ENCODE results near the gene FGF9. TPM values are rescaled to one million over a fixed set of nuclear protein-coding genes. Genes with fewer than 3 reads are reported as not detected.

FGF9 gene
- total and polyA plus RNA-seq, 7 experiments from 2014 or later, result 0.19 to 5.6 (median 2.0) TPM

DNA sequence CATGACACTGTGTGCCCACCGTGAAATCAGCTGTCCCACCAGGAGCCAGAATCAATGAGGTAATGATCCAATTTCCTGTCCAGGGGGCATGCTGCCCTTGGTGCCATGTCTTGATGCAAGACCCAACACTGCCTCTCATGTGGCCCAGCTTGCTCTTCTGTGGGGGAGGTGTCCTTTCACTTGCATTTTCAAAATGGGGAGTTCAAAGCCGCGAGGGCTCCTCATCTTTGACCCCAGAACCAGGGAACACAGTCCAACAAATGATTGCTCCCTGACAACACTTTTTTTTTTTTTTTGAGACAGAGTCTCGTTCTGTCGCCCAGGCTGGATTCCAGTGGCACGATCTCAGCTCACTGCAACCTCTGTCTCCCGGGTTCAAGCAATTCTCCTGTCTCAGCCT, 64.1 kb downstream of the FGF9 start:
- intact Hi-C loops (cut with micrococcal nuclease), result no loop called here
- no peak for ATAC-seq
- CTCF ChIA-PET, result no interaction called here
- POLR2A ChIA-PET, result no interaction called here
- peaks cover 0 to 5% (median 0%) of the 10 kb centered on the region in 11 donors for H3K9me3 Mint-ChIP-seq
- H3K27ac ChIP-seq (ENCODE audit: low read depth, low read length), result no peak overlapping the region
- H3K4me3 Mint-ChIP-seq, result no peak overlapping the region
- H3K4me3 ChIP-seq (ENCODE audit: low read length), result no peak overlapping the region
- DNase-seq, result no peak
- no peaks in the 10 kb centered on the region for H3K36me3 ChIP-seq (ENCODE audit: control insufficient read depth in 2 of 3, insufficient read depth in 3 of 3, low read length in 3 of 3)
- H3K4me1 Mint-ChIP-seq, result peaks cover 0 to 2% (median 0%) of the 10 kb centered on the region in 7 donors
- H3K27me3 Mint-ChIP-seq, result peaks cover 0 to 28% (median 24%) of the 10 kb centered on the region in 5 donors
- H3K9me3 ChIP-seq (ENCODE audit: control insufficient read depth in 2 of 3, low read length in 3 of 3), result no peaks in the 10 kb centered on the region
- no peaks in the 10 kb centered on the region for H3K4me1 ChIP-seq (ENCODE audit: control insufficient read depth in 2 of 2, insufficient read depth in 2 of 2, low read length in 2 of 2)
- H3K27ac Mint-ChIP-seq, result no peak overlapping the region
- H3K27me3 ChIP-seq (ENCODE audit: control insufficient read depth in 2 of 2, insufficient read depth in 2 of 2, low read length in 2 of 2), result no peaks in the 10 kb centered on the region
- H3K36me3 Mint-ChIP-seq, result no peaks in the 10 kb centered on the region

DNA sequence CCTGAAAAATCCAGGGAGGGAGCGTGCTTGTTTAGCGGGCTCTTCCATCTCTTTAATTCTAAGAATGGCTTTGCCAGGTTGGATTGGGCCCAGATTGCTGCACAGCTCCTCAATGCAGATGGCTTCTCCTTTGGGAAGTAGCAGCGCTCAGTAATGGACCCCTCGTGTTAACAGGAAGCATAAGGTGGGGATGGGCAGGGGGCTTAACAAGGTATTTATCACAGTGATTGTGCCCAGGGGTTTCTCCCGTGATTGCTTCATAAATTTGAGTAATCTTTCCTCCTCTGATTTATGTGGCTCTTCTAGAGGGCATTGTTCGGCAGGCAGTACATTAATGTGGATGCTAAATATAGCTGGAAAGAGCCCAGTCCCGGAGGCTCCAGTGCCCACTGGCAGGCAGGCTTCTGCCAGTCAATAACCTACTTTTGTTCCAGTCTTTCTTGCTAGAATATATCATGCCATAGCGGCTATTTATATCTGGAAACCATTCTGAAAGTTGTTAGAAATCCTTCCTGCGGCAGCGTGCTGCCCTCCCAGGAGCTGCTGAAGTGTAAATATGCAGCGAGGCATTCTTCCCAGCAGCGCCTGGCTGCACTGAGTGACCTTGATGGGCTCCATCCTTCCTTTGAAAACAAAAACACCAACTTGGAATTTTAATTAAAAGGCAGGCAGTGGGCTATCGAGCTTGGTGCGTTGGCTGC, 65.0 kb downstream of the FGF9 start:
- ATAC-seq (no peak), DNase-seq (no peak)
- Histone ChIP-seq H3K36me3 (ENCODE audit: control insufficient read depth in 2 of 3, insufficient read depth in 3 of 3, low read length in 3 of 3) (no peaks in the 10 kb centered on the region), H3K9me3 (ENCODE audit: control insufficient read depth in 2 of 3, low read length in 3 of 3) (no peaks in the 10 kb centered on the region), H3K27ac (ENCODE audit: low read depth, low read length) (no peak overlapping the region), H3K27me3 (ENCODE audit: control insufficient read depth in 2 of 2, insufficient read depth in 2 of 2, low read length in 2 of 2) (no peaks in the 10 kb centered on the region), H3K4me1 (ENCODE audit: control insufficient read depth in 2 of 2, insufficient read depth in 2 of 2, low read length in 2 of 2) (no peaks in the 10 kb centered on the region), H3K4me3 (ENCODE audit: low read length) (no peak overlapping the region)
- intact Hi-C loops (cut with micrococcal nuclease), result no loop called here
- ChIA-PET CTCF (no interaction called here), POLR2A (no interaction called here)
- Mint-ChIP-seq H3K9me3 (peaks cover 0 to 5% (median 0%) of the 10 kb centered on the region in 11 donors), H3K4me1 (peaks cover 0 to 2% (median 0%) of the 10 kb centered on the region in 7 donors), H3K36me3 (no peaks in the 10 kb centered on the region), H3K27ac (no peak overlapping the region), H3K4me3 (no peak overlapping the region), H3K27me3 (peaks cover 0 to 22% (median 20%) of the 10 kb centered on the region in 5 donors)

DNA sequence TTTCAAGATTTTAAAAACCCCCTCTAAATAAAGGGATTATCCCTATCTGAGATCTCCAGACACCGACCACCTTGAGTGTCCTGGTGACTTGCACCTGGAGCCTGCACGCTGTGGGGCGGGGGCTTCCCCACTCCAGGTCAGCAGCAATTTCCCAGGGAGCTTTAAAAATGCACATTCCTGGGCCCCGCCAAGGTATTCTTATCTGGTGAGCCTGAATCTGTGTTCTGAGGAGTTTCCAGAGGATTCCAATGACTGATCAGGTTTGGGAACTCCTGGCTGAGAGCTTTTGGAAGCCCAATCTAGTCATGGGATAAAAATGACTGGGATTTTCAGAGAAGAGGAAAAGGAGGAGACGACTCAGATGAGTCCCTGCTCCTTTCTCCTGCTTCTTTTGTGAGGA, 66.1 kb downstream of the FGF9 start:
- CTCF ChIA-PET, result no interaction called here

DNA sequence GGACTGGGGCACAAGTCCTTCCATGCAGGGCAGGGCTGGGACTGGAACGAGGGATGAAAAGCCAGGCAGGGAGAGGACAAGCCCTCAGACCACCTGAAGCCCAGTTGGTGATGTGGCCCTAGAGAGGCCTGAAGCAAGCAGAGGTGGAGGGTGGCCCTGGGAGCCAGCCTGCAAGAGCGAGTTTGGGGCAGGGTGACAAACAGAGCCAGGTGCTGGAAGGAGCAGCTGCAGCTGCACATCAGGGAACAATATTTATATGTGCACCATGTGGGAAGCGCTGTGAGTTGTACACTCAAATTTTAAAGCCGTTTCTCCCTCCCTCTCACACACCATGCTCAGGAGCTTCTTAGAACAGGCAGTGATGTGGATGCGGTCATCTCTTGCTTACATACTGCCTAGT, 67.8 kb downstream of the FGF9 start:
- intact Hi-C loops (cut with micrococcal nuclease), result no loop called here
- CTCF ChIA-PET, result no interaction called here
- Mint-ChIP-seq H3K27ac (no peak overlapping the region), H3K9me3 (no peaks in the 10 kb centered on the region), H3K36me3 (no peaks in the 10 kb centered on the region), H3K4me1 (peaks cover 0 to 2% (median 0%) of the 10 kb centered on the region in 7 donors), H3K27me3 (peaks cover 0 to 22% (median 20%) of the 10 kb centered on the region in 5 donors), H3K4me3 (no peak overlapping the region)
- no peak overlapping the region for H3K27ac ChIP-seq (ENCODE audit: low read depth, low read length)
- H3K9me3 ChIP-seq (ENCODE audit: control insufficient read depth in 2 of 3, low read length in 3 of 3), result no peaks in the 10 kb centered on the region
- no peaks in the 10 kb centered on the region for H3K27me3 ChIP-seq (ENCODE audit: control insufficient read depth in 2 of 2, insufficient read depth in 2 of 2, low read length in 2 of 2)
- H3K4me3 ChIP-seq (ENCODE audit: low read length), result no peak overlapping the region
- POLR2A ChIA-PET, result no interaction called here
- no peaks in the 10 kb centered on the region for H3K4me1 ChIP-seq (ENCODE audit: control insufficient read depth in 2 of 2, insufficient read depth in 2 of 2, low read length in 2 of 2)
- DNase-seq (no peak), ATAC-seq (no peak)
- no peaks in the 10 kb centered on the region for H3K36me3 ChIP-seq (ENCODE audit: control insufficient read depth in 2 of 3, insufficient read depth in 3 of 3, low read length in 3 of 3)

More for the DNA sequence above, 66.1 kb downstream of the FGF9 start:
- DNase-seq, result no peak
- H3K4me1 Mint-ChIP-seq, result peaks cover 0 to 2% (median 0%) of the 10 kb centered on the region in 7 donors
- Histone ChIP-seq H3K36me3 (ENCODE audit: control insufficient read depth in 2 of 3, insufficient read depth in 3 of 3, low read length in 3 of 3) (no peaks in the 10 kb centered on the region), H3K4me3 (ENCODE audit: low read length) (no peak overlapping the region), H3K4me1 (ENCODE audit: control insufficient read depth in 2 of 2, insufficient read depth in 2 of 2, low read length in 2 of 2) (no peaks in the 10 kb centered on the region), H3K27ac (ENCODE audit: low read depth, low read length) (no peak overlapping the region), H3K27me3 (ENCODE audit: control insufficient read depth in 2 of 2, insufficient read depth in 2 of 2, low read length in 2 of 2) (no peaks in the 10 kb centered on the region), H3K9me3 (ENCODE audit: control insufficient read depth in 2 of 3, low read length in 3 of 3) (no peaks in the 10 kb centered on the region)
- H3K27ac Mint-ChIP-seq, result no peak overlapping the region
- no peak for ATAC-seq
- no peaks in the 10 kb centered on the region for H3K9me3 Mint-ChIP-seq
- peaks cover 0 to 22% (median 20%) of the 10 kb centered on the region in 5 donors for H3K27me3 Mint-ChIP-seq
- POLR2A ChIA-PET, result no interaction called here
- intact Hi-C loops (cut with micrococcal nuclease), result no loop called here
- H3K4me3 Mint-ChIP-seq, result no peak overlapping the region
- no peaks in the 10 kb centered on the region for H3K36me3 Mint-ChIP-seq

DNA sequence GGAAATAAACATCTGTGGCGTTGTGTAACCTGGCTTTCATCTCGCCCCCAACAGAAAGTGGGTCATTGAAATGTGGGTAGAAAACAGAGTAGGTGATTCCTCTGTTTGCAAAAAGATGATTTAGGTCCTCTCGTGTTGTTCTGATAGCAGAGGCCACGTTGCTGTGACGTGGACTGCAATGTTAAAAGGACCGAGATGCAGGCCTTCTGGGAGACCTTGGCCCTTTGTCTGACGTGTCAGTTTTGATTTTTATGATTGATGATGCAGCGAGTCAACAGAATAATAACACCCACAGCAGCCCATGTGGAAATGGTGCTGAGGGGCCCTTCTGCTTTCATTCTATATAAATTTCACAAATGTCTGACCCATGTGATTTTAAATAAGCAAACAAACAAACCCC, 68.9 kb downstream of the FGF9 start:
- peaks cover 0 to 22% (median 20%) of the 10 kb centered on the region in 5 donors for H3K27me3 Mint-ChIP-seq
- Histone ChIP-seq H3K27ac (ENCODE audit: low read depth, low read length) (no peak overlapping the region), H3K4me1 (ENCODE audit: control insufficient read depth in 2 of 2, insufficient read depth in 2 of 2, low read length in 2 of 2) (no peaks in the 10 kb centered on the region), H3K27me3 (ENCODE audit: control insufficient read depth in 2 of 2, insufficient read depth in 2 of 2, low read length in 2 of 2) (no peaks in the 10 kb centered on the region), H3K9me3 (ENCODE audit: control insufficient read depth in 2 of 3, low read length in 3 of 3) (no peaks in the 10 kb centered on the region), H3K4me3 (ENCODE audit: low read length) (no peak overlapping the region), H3K36me3 (ENCODE audit: control insufficient read depth in 2 of 3, insufficient read depth in 3 of 3, low read length in 3 of 3) (no peaks in the 10 kb centered on the region)
- intact Hi-C loops (cut with micrococcal nuclease), result no loop called here
- ChIA-PET CTCF (no interaction called here), POLR2A (no interaction called here)
- DNase-seq (no peak), ATAC-seq (no peak)
- no peaks in the 10 kb centered on the region for H3K9me3 Mint-ChIP-seq
- H3K4me1 Mint-ChIP-seq, result peaks cover 0 to 2% (median 0%) of the 10 kb centered on the region in 7 donors
- no peak overlapping the region for H3K4me3 Mint-ChIP-seq
- H3K27ac Mint-ChIP-seq, result no peak overlapping the region
- no peaks in the 10 kb centered on the region for H3K36me3 Mint-ChIP-seq

DNA sequence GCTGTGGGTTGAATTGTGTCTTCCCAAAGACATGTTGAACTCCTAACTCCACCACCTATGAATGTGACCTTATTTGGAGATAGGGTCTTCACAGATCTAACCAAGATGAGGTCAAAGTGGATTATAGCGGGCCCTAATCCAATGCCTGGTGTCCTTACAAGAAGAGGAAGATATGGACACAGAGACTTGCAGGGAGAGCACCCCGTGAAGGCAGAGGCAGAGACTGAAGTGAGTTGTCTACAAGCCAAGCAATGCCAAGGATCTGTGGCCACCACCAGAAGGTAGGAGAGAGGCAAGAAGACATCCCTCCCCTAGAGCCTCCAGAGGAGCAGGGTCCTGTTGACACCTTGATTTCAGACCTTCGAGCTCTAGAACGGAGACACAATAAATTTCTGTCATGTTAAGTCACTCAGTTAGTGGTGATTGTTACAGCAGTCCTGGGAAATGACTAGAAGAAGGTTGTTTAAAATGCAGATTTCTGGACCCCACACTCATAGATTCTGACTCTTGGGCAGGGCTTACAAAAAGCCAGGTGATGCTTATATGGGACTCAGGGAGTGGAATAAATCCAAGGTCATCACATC, 70.6 kb downstream of the FGF9 start:
- no peaks in the 10 kb centered on the region for H3K9me3 Mint-ChIP-seq
- H3K4me3 Mint-ChIP-seq, result no peak overlapping the region
- ChIA-PET POLR2A (no interaction called here), CTCF (no interaction called here)
- peaks cover 0 to 26% (median 20%) of the 10 kb centered on the region in 5 donors for H3K27me3 Mint-ChIP-seq
- H3K4me3 ChIP-seq (ENCODE audit: low read length), result no peak overlapping the region
- no peaks in the 10 kb centered on the region for H3K9me3 ChIP-seq (ENCODE audit: control insufficient read depth in 2 of 3, low read length in 3 of 3)
- H3K27ac Mint-ChIP-seq, result no peak overlapping the region
- no peak overlapping the region for H3K27ac ChIP-seq (ENCODE audit: low read depth, low read length)
- no peaks in the 10 kb centered on the region for H3K36me3 Mint-ChIP-seq
- peaks cover 0 to 2% (median 0%) of the 10 kb centered on the region in 7 donors for H3K4me1 Mint-ChIP-seq
- H3K27me3 ChIP-seq (ENCODE audit: control insufficient read depth in 2 of 2, insufficient read depth in 2 of 2, low read length in 2 of 2), result no peaks in the 10 kb centered on the region
- ATAC-seq, result no peak
- no peak for DNase-seq
- intact Hi-C loops (cut with micrococcal nuclease), result no loop called here
- no peaks in the 10 kb centered on the region for H3K36me3 ChIP-seq (ENCODE audit: control insufficient read depth in 2 of 3, insufficient read depth in 3 of 3, low read length in 3 of 3)
- no peaks in the 10 kb centered on the region for H3K4me1 ChIP-seq (ENCODE audit: control insufficient read depth in 2 of 2, insufficient read depth in 2 of 2, low read length in 2 of 2)

DNA sequence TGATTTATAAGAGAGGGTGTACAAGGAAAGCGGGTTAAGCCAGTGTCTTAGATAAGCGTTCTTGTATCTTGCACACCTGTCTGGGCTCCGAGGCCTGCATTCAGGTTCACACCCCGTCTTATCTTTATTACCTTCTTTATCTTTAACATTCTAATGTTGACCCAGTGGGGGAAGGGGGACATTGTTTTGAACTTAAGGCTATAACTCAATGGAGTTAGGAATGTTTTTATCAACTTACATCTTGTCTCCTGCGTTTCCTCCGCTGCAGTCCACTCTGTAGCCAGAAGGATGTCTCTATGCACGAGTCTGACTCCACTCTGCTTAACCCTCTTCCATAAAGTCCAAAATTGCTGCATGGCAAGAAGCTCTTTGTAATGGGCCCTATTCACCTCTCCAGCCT, 71.2 kb downstream of the FGF9 start:
- H3K4me3 ChIP-seq (ENCODE audit: low read length), result no peak overlapping the region
- Mint-ChIP-seq H3K9me3 (no peaks in the 10 kb centered on the region), H3K27ac (no peak overlapping the region), H3K36me3 (no peaks in the 10 kb centered on the region), H3K4me3 (no peak overlapping the region), H3K27me3 (peaks cover 0 to 27% (median 16%) of the 10 kb centered on the region in 5 donors), H3K4me1 (peaks cover 0 to 2% (median 0%) of the 10 kb centered on the region in 7 donors)
- ATAC-seq, result no peak
- no peak for DNase-seq
- no peaks in the 10 kb centered on the region for H3K4me1 ChIP-seq (ENCODE audit: control insufficient read depth in 2 of 2, insufficient read depth in 2 of 2, low read length in 2 of 2)
- POLR2A ChIA-PET, result no interaction called here
- no peak overlapping the region for H3K27ac ChIP-seq (ENCODE audit: low read depth, low read length)
- H3K9me3 ChIP-seq (ENCODE audit: control insufficient read depth in 2 of 3, low read length in 3 of 3), result no peaks in the 10 kb centered on the region
- CTCF ChIA-PET, result no interaction called here
- no peaks in the 10 kb centered on the region for H3K27me3 ChIP-seq (ENCODE audit: control insufficient read depth in 2 of 2, insufficient read depth in 2 of 2, low read length in 2 of 2)
- H3K36me3 ChIP-seq (ENCODE audit: control insufficient read depth in 2 of 3, insufficient read depth in 3 of 3, low read length in 3 of 3), result no peaks in the 10 kb centered on the region
- intact Hi-C loops (cut with micrococcal nuclease), result no loop called here

Measured in naive thymus-derived CD4-positive, alpha-beta T cell (primary cell).